HepG2 (cell line): ENCODE measurements around the gene PDE3B. TPM values are rescaled to one million over a fixed set of nuclear protein-coding genes. Genes with fewer than 3 reads are reported as not detected.

Experiments used
- DR1 ChIP-seq: sonication (generic); formaldehyde crosslinking; IDR thresholded peaks from 2 replicates; pipeline ENCODE4 v1.8.0; 2021; ENCODE audit warnings: mild to moderate bottlenecking, missing genetic modification reagents, inconsistent platforms
- GATA4 ChIP-seq: sonication (generic); IDR thresholded peaks from 2 replicates; pipeline ENCODE4 v1.6.1; 2016; ENCODE audit warnings: antibody characterized with exemption, low read depth, borderline replicate concordance
- GATAD2A ChIP-seq: IDR thresholded peaks from 2 replicates; pipeline ENCODE4 v1.6.1; 2016
- GRHL1 ChIP-seq: sonication (generic); formaldehyde crosslinking; conservative IDR thresholded peaks from 2 replicates; pipeline ENCODE4 v1.8.0; 2022; ENCODE audit warnings: missing genetic modification reagents
- HNRNPL ChIP-seq: fragments of 200-400 bp; formaldehyde crosslinking; IDR thresholded peaks from 2 replicates; pipeline ENCODE4 v1.6.1; 2017; ENCODE audit warnings: mild to moderate bottlenecking, low read depth, low read length
- KMT2A ChIP-seq: sonication (generic); formaldehyde crosslinking; IDR thresholded peaks from 2 replicates; pipeline ENCODE4 v1.4.0; 2020; ENCODE audit warnings: missing genetic modification reagents
- SALL2 ChIP-seq: sonication (generic); formaldehyde crosslinking; IDR thresholded peaks from 2 replicates; pipeline ENCODE4 v1.8.1; 2023; ENCODE audit warnings: mild to moderate bottlenecking, missing genetic modification reagents, inconsistent platforms
- SP5 ChIP-seq: IDR thresholded peaks from 2 replicates; pipeline ENCODE4 v1.6.1; 2016; ENCODE audit warnings: low read depth, borderline replicate concordance
- THYN1 ChIP-seq: sonication (generic); formaldehyde crosslinking; IDR thresholded peaks from 2 replicates; pipeline ENCODE4 v1.8.1; 2023; ENCODE audit warnings: low read depth, mild to moderate bottlenecking, moderate library complexity, missing genetic modification reagents, borderline replicate concordance
- ZNF101 ChIP-seq: sonication (generic); formaldehyde crosslinking; IDR thresholded peaks from 2 replicates; pipeline ENCODE4 v1.4.0; 2020; ENCODE audit warnings: mild to moderate bottlenecking, low read depth, missing genetic modification reagents, borderline replicate concordance
- ZNF160 ChIP-seq: sonication (generic); formaldehyde crosslinking; IDR thresholded peaks from 2 replicates; pipeline ENCODE4 v1.8.0; 2022; ENCODE audit warnings: mild to moderate bottlenecking, inconsistent platforms, missing genetic modification reagents
- ZNF33B ChIP-seq: sonication (generic); formaldehyde crosslinking; IDR thresholded peaks from 2 replicates; pipeline ENCODE4 v1.5.1; 2020; ENCODE audit warnings: mild to moderate bottlenecking, missing genetic modification reagents
- ZNF547 ChIP-seq: sonication (generic); formaldehyde crosslinking; IDR thresholded peaks from 2 replicates; pipeline ENCODE4 v1.5.1; 2020; ENCODE audit warnings: mild to moderate bottlenecking, missing genetic modification reagents
- ZNF570 ChIP-seq: sonication (generic); formaldehyde crosslinking; IDR thresholded peaks from 2 replicates; pipeline ENCODE4 v1.4.0; 2020; ENCODE audit warnings: mild to moderate bottlenecking, missing genetic modification reagents, borderline replicate concordance
- ZNF660 ChIP-seq: sonication (generic); formaldehyde crosslinking; IDR thresholded peaks from 2 replicates; pipeline ENCODE4 v1.5.1; 2020; ENCODE audit warnings: mild to moderate bottlenecking, low read depth, missing genetic modification reagents, borderline replicate concordance
- ZNF747 ChIP-seq: sonication (generic); formaldehyde crosslinking; IDR thresholded peaks from 2 replicates; pipeline ENCODE4 v1.8.1; 2023; ENCODE audit warnings: missing genetic modification reagents, mild to moderate bottlenecking, borderline replicate concordance
- ZNF782 ChIP-seq: sonication (generic); formaldehyde crosslinking; IDR thresholded peaks from 2 replicates; pipeline ENCODE4 v1.4.0; 2020; ENCODE audit warnings: missing genetic modification reagents, mild to moderate bottlenecking, borderline replicate concordance
- polyA plus RNA-seq, 8 experiments: library from polyadenylated mRNA; depleted of rRNA in 3 of 8; stranded (reverse) in 7 of 8; unstranded in 1 of 8; fragments of >200 nt; fragmentation: Illumina TruSeq in 4 of 8; extraction: Trizol in 4 of 8; gene quantifications; 2 replicates each; pipeline versions ENCODE4 v1.2.1 to v1.2.3, GENCODE V29; 2011 to 2016; ENCODE audit warnings: low read depth in 4 of 8, missing spikeins in 1 of 8, mixed read lengths in 1 of 8; ENCODE audit not compliant: insufficient read depth in 1 of 8
- total RNA-seq, 5 experiments: library from RNA; depleted of rRNA; stranded (reverse); fragments of >200 nt; fragmentation: Illumina TruSeq; extraction: Trizol; gene quantifications; 2 replicates each; pipeline ENCODE4 v1.2.3, GENCODE V29; 2016; ENCODE audit warnings: low read depth in 1 of 5
- TF ChIP-seq, protein P1 (sequence below): sonication (generic); formaldehyde crosslinking; IDR thresholded peaks from 2 replicates; pipeline ENCODE4 v1.4.0; 2020; ENCODE audit warnings: mild to moderate bottlenecking, missing genetic modification reagents
- TF ChIP-seq, protein P2 (sequence below): sonication (generic); formaldehyde crosslinking; IDR thresholded peaks from 2 replicates; pipeline ENCODE4 v1.4.0; 2020; ENCODE audit warnings: missing genetic modification reagents, mild to moderate bottlenecking, borderline replicate concordance
- TF ChIP-seq, protein P3 (sequence below): IDR thresholded peaks from 2 replicates; pipeline ENCODE4 v1.6.1; 2012; ENCODE audit warnings: low read depth, low read length, improper control_type of control experiment
- TF ChIP-seq, protein P4 (sequence below): sonication (generic); formaldehyde crosslinking; IDR thresholded peaks from 2 replicates; pipeline ENCODE4 v1.4.0; 2020; ENCODE audit warnings: missing genetic modification reagents
- TF ChIP-seq, protein P5 (sequence below): sonication (generic); formaldehyde crosslinking; IDR thresholded peaks from 2 replicates; pipeline ENCODE4 v1.4.0; 2020; ENCODE audit warnings: missing genetic modification reagents

The PDE3B gene
- total and polyA plus RNA-seq, 2 of the 13 experiments (the other 11 are each of a cell fraction or from before 2014, with no cell fraction given) = 14.1 to 26.5 TPM

DNA sequence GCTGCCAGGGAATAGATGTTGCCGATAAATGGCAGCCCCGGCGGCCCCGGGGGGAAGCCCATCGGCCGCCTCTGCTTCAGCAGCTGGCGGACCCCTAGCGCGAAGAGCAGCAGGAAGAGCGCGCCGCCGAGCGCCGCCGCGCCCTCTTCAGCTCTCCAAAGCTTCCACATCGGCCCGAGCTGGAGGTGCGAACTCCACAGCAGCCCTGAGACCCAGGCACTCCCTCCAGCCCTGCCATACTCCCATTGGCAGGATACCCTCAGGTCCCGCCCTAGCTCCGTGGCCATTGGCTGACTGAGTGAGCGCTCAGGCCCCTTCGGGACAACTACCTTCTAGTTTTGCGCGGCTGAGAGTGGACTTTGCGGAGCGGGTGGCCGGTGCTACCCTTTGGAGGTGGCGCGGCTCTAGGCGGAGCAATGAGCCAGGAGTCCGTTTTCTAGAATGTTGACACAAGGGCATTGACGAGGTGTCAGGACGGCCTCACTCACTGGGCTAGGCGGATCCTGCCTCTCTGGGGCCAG is 248.5 kb downstream of the PDE3B start, which contains the start of gene CYP2R1 (continued):
- TF ChIP-seq GATA4 (no peak), ZNF782 (no peak), ZNF101 (CRISPR knock-in tag) (no peak), HNRNPL (no peak), ZNF570 (CRISPR knock-in tag) (no peak), GRHL1 (CRISPR knock-in tag) (no peak), ZNF660 (CRISPR knock-in tag) (no peak), ZNF547 (CRISPR knock-in tag) (no peak), GATAD2A (CRISPR knock-in tag) (peak; percentile 46; the same call in 1 of the 2 replicates), SP5 (peak; percentile 27; the same call in 1 of the 2 replicates), ZNF160 (CRISPR knock-in tag) (no peak), DR1 (CRISPR knock-in tag) (0 out of 2 replicates have a peak, but pooled peaks have one; percentile 34), ZNF747 (CRISPR knock-in tag) (no peak; the same call in 1 of the 2 replicates), SALL2 (no peak), ZNF33B (no peak), THYN1 (CRISPR knock-in tag) (no peak), KMT2A (no peak; the same call in 1 of the 2 replicates)
- TF ChIP-seq, protein P1, sequence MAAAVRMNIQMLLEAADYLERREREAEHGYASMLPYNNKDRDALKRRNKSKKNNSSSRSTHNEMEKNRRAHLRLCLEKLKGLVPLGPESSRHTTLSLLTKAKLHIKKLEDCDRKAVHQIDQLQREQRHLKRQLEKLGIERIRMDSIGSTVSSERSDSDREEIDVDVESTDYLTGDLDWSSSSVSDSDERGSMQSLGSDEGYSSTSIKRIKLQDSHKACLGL (CRISPR knock-in tag) = no peak
- TF ChIP-seq, protein P2, sequence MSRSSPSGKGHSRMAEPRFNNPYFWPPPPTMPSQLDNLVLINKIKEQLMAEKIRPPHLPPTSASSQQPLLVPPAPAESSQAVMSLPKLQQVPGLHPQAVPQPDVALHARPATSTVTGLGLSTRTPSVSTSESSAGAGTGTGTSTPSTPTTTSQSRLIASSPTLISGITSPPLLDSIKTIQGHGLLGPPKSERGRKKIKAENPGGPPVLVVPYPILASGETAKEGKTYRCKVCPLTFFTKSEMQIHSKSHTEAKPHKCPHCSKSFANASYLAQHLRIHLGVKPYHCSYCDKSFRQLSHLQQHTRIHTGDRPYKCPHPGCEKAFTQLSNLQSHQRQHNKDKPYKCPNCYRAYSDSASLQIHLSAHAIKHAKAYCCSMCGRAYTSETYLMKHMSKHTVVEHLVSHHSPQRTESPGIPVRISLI (CRISPR knock-in tag) = 0 out of 2 replicates have a peak, but pooled peaks have one; percentile 7
- TF ChIP-seq, protein P3, sequence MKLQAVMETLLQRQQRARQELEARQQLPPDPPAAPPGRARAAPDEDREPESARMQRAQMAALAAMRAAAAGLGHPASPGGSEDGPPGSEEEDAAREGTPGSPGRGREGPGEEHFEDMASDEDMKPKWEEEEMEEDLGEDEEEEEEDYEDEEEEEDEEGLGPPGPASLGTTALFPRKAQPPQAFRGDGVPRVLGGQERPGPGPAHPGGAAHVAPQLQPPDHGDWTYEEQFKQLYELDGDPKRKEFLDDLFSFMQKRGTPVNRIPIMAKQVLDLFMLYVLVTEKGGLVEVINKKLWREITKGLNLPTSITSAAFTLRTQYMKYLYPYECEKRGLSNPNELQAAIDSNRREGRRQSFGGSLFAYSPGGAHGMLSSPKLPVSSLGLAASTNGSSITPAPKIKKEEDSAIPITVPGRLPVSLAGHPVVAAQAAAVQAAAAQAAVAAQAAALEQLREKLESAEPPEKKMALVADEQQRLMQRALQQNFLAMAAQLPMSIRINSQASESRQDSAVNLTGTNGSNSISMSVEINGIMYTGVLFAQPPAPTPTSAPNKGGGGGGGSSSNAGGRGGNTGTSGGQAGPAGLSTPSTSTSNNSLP = no peak
- TF ChIP-seq, protein P4, sequence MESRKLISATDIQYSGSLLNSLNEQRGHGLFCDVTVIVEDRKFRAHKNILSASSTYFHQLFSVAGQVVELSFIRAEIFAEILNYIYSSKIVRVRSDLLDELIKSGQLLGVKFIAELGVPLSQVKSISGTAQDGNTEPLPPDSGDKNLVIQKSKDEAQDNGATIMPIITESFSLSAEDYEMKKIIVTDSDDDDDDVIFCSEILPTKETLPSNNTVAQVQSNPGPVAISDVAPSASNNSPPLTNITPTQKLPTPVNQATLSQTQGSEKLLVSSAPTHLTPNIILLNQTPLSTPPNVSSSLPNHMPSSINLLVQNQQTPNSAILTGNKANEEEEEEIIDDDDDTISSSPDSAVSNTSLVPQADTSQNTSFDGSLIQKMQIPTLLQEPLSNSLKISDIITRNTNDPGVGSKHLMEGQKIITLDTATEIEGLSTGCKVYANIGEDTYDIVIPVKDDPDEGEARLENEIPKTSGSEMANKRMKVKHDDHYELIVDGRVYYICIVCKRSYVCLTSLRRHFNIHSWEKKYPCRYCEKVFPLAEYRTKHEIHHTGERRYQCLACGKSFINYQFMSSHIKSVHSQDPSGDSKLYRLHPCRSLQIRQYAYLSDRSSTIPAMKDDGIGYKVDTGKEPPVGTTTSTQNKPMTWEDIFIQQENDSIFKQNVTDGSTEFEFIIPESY (CRISPR knock-in tag) = peak; percentile 61
- TF ChIP-seq, protein P5, sequence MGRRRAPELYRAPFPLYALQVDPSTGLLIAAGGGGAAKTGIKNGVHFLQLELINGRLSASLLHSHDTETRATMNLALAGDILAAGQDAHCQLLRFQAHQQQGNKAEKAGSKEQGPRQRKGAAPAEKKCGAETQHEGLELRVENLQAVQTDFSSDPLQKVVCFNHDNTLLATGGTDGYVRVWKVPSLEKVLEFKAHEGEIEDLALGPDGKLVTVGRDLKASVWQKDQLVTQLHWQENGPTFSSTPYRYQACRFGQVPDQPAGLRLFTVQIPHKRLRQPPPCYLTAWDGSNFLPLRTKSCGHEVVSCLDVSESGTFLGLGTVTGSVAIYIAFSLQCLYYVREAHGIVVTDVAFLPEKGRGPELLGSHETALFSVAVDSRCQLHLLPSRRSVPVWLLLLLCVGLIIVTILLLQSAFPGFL (CRISPR knock-in tag) = no peak
